ENCODE results near the gene TRAF6.

TRAF6 gene

DNA sequence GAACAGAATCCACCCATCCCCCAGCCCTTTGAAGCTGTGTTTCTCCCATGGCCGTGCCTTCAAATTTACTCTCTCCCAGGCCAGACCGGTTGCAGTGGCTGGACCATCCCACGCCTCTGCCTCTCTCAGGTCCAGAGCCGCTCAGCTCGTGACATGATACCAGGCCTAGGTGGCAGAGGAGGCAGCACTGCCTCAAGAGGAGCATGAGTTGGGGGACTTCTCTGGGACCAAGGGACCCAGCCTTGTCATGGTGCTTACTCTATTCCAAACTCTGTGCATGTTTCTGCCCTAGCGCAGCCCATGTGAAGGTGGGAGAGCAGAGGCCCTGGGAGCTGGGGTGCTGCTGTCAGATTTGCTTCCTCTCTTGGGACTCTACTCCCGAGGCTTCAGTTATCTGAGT is 51.0 kb downstream of the TRAF6 start:
- TF ChIP-seq, protein P1, sequence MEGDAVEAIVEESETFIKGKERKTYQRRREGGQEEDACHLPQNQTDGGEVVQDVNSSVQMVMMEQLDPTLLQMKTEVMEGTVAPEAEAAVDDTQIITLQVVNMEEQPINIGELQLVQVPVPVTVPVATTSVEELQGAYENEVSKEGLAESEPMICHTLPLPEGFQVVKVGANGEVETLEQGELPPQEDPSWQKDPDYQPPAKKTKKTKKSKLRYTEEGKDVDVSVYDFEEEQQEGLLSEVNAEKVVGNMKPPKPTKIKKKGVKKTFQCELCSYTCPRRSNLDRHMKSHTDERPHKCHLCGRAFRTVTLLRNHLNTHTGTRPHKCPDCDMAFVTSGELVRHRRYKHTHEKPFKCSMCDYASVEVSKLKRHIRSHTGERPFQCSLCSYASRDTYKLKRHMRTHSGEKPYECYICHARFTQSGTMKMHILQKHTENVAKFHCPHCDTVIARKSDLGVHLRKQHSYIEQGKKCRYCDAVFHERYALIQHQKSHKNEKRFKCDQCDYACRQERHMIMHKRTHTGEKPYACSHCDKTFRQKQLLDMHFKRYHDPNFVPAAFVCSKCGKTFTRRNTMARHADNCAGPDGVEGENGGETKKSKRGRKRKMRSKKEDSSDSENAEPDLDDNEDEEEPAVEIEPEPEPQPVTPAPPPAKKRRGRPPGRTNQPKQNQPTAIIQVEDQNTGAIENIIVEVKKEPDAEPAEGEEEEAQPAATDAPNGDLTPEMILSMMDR (IDR thresholded peaks at IDR 0.05; ENCODE audit: low read depth, low read length, missing control alignments), result no peak
- DNase-seq (ENCODE audit: low read depth), result no peak
- H3K4me3 ChIP-seq (ENCODE audit: low read depth, low read length), result no peak overlapping the region

DNA sequence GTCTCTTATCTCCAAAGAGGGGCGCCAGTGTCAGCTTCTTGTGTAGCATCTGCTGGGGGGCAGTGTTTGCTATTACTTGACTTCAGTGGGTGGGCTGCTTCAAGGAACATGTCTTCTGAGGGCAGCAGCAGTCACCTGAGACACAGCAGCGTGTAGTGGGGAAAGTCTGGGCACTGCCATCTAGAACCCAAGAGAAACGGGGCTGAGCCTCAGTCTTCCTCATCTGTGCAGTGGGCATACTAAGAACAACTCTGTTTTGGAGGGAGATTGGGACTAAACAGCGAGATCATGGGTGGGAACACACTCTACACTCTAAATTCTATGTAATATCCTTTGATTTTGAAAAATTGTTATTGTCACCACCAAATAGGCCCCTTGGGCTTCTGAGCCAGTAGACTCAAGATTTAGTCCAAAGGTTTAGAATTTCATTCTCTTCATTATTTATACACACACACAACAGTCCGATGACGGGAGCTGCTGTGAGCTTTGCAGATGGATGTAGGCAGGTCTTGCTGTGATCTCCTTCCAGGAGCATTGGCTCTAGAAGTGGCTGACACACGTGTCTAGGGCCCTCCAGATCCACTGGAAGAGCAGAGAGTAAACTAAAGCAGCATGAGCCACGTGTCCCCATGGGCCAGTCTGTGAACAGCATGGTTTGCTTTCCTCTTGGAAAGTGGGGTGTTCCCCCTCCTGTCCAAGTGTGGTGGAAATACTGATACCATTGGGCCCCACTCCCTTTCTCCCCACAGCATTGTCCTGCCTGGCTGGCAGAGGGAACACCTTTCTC is 51.8 kb downstream of the TRAF6 start:
- DNase-seq (ENCODE audit: low read depth), result no peak
- no peak overlapping the region for H3K4me3 ChIP-seq (ENCODE audit: low read depth, low read length)
- TF ChIP-seq, protein P1 (IDR thresholded peaks at IDR 0.05; ENCODE audit: low read depth, low read length, missing control alignments), result no peak

DNA sequence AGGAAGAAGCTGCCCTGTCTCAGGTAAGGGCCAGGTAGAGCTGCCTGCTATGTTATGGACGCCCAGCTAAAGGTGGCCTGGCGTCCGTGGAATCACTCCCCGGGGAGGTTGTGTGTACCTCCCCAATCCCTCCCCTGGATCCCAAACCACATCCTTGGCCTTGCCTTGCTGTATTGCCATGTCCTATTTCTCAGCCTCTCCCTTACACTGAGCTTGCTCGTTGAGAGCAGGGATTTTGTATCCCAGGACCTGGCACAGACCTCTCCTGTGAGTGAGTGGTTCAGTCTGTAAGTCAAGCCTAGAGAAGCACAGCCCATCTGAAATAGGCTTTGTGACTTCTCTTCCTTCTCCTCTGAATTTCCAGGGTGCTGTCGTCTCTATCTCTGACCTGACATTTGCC is 53.9 kb downstream of the TRAF6 start:
- TF ChIP-seq, protein P1 (IDR thresholded peaks at IDR 0.05; ENCODE audit: low read depth, low read length, missing control alignments), result no peak
- DNase-seq (ENCODE audit: low read depth), result no peak
- no peak overlapping the region for H3K4me3 ChIP-seq (ENCODE audit: low read depth, low read length)

DNA sequence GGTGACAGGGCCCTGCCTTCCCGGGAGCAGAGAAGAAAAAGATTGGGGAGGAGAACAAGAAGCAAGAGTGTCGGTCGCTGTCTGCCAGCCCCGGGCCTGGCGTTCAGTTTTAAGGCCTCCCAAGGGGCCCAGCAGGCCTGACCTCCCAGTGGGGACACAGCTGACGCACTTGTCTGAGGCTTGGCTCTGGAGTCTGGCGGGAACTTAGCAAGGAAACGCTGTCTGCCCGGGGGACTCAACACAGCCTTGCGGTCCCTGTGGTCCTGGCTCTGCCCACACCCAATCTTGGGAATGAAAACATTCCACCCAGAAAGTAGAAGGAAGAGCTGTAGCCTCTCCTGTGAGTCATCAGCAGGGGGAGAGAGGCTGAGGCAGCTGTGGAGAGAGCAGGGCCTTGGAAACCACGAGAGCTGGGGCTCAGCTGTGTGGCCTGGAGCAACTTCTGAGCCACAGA is 54.4 kb downstream of the TRAF6 start:
- TF ChIP-seq, protein P1 (IDR thresholded peaks at IDR 0.05; ENCODE audit: low read depth, low read length, missing control alignments), result no peak
- no peak for DNase-seq (ENCODE audit: low read depth)
- no peak overlapping the region for H3K4me3 ChIP-seq (ENCODE audit: low read depth, low read length)

DNA sequence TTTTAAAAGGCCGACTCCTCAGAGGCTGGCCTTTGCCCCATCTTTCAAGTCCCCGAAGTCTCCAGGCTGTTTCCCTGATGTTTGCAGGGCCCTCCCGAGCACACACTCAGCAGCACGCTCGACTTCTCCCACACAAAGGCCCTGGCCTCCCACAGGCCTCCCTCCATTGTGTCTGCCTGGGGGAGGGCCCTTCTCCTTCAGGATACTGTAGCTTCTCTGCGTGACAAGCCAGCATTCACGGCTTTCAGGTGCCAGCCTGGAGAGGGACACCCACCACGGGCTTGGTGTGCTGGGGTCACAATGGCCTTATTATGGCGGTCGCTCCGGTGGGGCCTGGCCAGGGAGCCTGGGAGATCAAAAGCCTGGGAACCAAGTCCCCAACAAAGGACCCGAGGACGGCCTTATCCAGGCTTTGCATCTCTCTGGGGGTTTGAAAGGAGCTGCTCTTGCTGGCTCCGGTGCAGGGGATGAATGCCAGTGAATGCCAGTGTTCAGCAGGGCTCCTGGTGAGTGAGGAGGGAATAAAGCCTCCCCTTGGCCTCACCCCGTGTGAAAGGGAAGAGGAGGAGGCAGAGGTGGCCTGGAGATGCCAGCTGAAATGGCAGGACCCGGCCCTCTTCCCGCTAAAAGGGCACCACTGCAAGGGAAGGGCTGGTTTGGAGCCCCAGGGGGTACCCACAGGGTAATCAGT is 55.0 kb downstream of the TRAF6 start:
- no peak overlapping the region for H3K4me3 ChIP-seq (ENCODE audit: low read depth, low read length)
- DNase-seq (ENCODE audit: low read depth), result no peak
- TF ChIP-seq, protein P1 (IDR thresholded peaks at IDR 0.05; ENCODE audit: low read depth, low read length, missing control alignments), result no peak

DNA sequence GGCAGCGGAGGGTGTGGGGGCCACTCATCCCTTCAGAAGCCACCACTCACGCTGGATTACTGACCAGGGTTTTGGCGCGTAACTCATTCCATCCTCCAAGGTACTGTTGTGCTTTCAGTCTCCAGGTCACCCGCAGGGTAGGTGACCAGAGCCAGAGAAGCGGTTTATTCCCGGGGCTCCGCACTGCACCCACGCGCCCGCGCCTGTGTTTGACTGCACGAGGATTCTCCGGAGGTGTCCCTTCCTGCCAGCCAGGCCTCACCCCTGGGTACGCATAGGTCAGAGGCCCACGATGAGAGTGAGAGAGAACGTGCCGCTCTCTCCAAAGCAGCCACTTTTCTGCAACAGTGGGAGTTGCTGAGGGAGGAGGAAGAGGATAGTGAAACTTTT is 55.5 kb downstream of the TRAF6 start:
- no peak overlapping the region for H3K4me3 ChIP-seq (ENCODE audit: low read depth, low read length)
- DNase-seq (ENCODE audit: low read depth), result no peak
- TF ChIP-seq, protein P1 (IDR thresholded peaks at IDR 0.05; ENCODE audit: low read depth, low read length, missing control alignments), result no peak
